ENCODE measurements around the gene TMEM179. TPM values are rescaled to one million over a fixed set of nuclear protein-coding genes. Genes with fewer than 3 reads are reported as not detected.

Gene TMEM179
- total RNA-seq, 1 experiment from 2014 or later, result not detected

GRCh38 chr14:104602315-104602932, 2.1 kb downstream of the TMEM179 start:
- no peaks in the 10 kb centered on the region for H3K4me1 ChIP-seq
- no peaks in the 10 kb centered on the region for H3K36me3 Mint-ChIP-seq (ENCODE audit: insufficient read depth, unreplicated experiment)
- POLR2A ChIA-PET, result no interaction called here
- H3K27me3 Mint-ChIP-seq (ENCODE audit: insufficient read depth, unreplicated experiment), result peaks cover 25% of the 10 kb centered on the region
- H3K4me3 ChIP-seq (ENCODE audit: low read depth, low read length), result no peak overlapping the region
- no peak for TF ChIP-seq CTCF (IDR thresholded peaks at IDR 0.05; ENCODE audit: insufficient read depth in 1 of 2, low read depth in 1 of 2, low read length in 1 of 2, severe bottlenecking in 1 of 2, unreplicated experiment in 1 of 2)
- no peaks in the 10 kb centered on the region for H3K36me3 ChIP-seq (ENCODE audit: control insufficient read depth, insufficient read depth, low read length)
- CTCF ChIA-PET, result no interaction called here
- no peak overlapping the region for H3K27ac Mint-ChIP-seq (ENCODE audit: unreplicated experiment)
- H3K4me3 Mint-ChIP-seq (ENCODE audit: unreplicated experiment), result no peak overlapping the region
- H3K9me3 Mint-ChIP-seq (ENCODE audit: unreplicated experiment), result no peaks in the 10 kb centered on the region
- H3K9me3 ChIP-seq, result no peaks in the 10 kb centered on the region
- no peaks in the 10 kb centered on the region for H3K4me1 Mint-ChIP-seq (ENCODE audit: low read depth, unreplicated experiment)
- no TSS peak for BruUV-seq (replicated peaks)
- DNase-seq, result no peak
- intact Hi-C loops (cut with micrococcal nuclease; ENCODE audit: unreplicated experiment), result no loop called here
- H3K27me3 ChIP-seq (replicated peaks; ENCODE audit: control insufficient read depth, insufficient read depth, low read length), result no peaks in the 10 kb centered on the region; the same call in 1 of the 2 replicates

- no TSS peak for BruUV-seq (replicated peaks)
- ChIA-PET CTCF (no interaction called here), POLR2A (no interaction called here)
- Mint-ChIP-seq H3K36me3 (ENCODE audit: insufficient read depth, unreplicated experiment) (no peaks in the 10 kb centered on the region), H3K4me3 (ENCODE audit: unreplicated experiment) (no peak overlapping the region), H3K27ac (ENCODE audit: unreplicated experiment) (no peak overlapping the region), H3K9me3 (ENCODE audit: unreplicated experiment) (no peaks in the 10 kb centered on the region), H3K4me1 (ENCODE audit: low read depth, unreplicated experiment) (no peaks in the 10 kb centered on the region), H3K27me3 (ENCODE audit: insufficient read depth, unreplicated experiment) (peaks cover 23% of the 10 kb centered on the region)
- Histone ChIP-seq H3K9me3 (no peaks in the 10 kb centered on the region), H3K4me1 (no peaks in the 10 kb centered on the region), H3K27me3 (replicated peaks; ENCODE audit: control insufficient read depth, insufficient read depth, low read length) (no peaks in the 10 kb centered on the region; the same call in 1 of the 2 replicates), H3K36me3 (ENCODE audit: control insufficient read depth, insufficient read depth, low read length) (no peaks in the 10 kb centered on the region), H3K4me3 (ENCODE audit: low read depth, low read length) (no peak overlapping the region)
- TF ChIP-seq CTCF (IDR thresholded peaks at IDR 0.05; ENCODE audit: insufficient read depth in 1 of 2, low read depth in 1 of 2, low read length in 1 of 2, severe bottlenecking in 1 of 2, unreplicated experiment in 1 of 2), result no peak
- no peak for DNase-seq
- intact Hi-C loops (cut with micrococcal nuclease; ENCODE audit: unreplicated experiment), result no loop called here
Observed at GRCh38 chr14:104601786-104602185, 2.8 kb downstream of the TMEM179 start.

- Histone ChIP-seq H3K9me3 (no peaks in the 10 kb centered on the region), H3K4me3 (ENCODE audit: low read depth, low read length) (no peak overlapping the region), H3K36me3 (ENCODE audit: control insufficient read depth, insufficient read depth, low read length) (no peaks in the 10 kb centered on the region), H3K27me3 (replicated peaks; ENCODE audit: control insufficient read depth, insufficient read depth, low read length) (no peaks in the 10 kb centered on the region; the same call in 1 of the 2 replicates), H3K4me1 (no peaks in the 10 kb centered on the region)
- POLR2A ChIA-PET, result no interaction called here
- no peak for TF ChIP-seq CTCF (IDR thresholded peaks at IDR 0.05; ENCODE audit: insufficient read depth in 1 of 2, low read depth in 1 of 2, low read length in 1 of 2, severe bottlenecking in 1 of 2, unreplicated experiment in 1 of 2)
- CTCF ChIA-PET, result interaction anchor here (0.5 kb wide), 1 partner anchor 55 kb away, joined by 3 read pairs; no protein-coding TSS in a partner anchor
- Mint-ChIP-seq H3K27me3 (ENCODE audit: insufficient read depth, unreplicated experiment) (peaks cover 19% of the 10 kb centered on the region), H3K27ac (ENCODE audit: unreplicated experiment) (no peak overlapping the region), H3K36me3 (ENCODE audit: insufficient read depth, unreplicated experiment) (no peaks in the 10 kb centered on the region), H3K9me3 (ENCODE audit: unreplicated experiment) (no peaks in the 10 kb centered on the region), H3K4me1 (ENCODE audit: low read depth, unreplicated experiment) (no peaks in the 10 kb centered on the region), H3K4me3 (ENCODE audit: unreplicated experiment) (no peak overlapping the region)
- no TSS peak for BruUV-seq (replicated peaks)
- no peak for DNase-seq
- intact Hi-C loops (cut with micrococcal nuclease; ENCODE audit: unreplicated experiment), result no loop called here
Observed at GRCh38 chr14:104600805-104601204, 3.8 kb downstream of the TMEM179 start.

All from Caco-2 (cell line).